ENCODE data around the gene LHFPL2.

LHFPL2 gene

DNA sequence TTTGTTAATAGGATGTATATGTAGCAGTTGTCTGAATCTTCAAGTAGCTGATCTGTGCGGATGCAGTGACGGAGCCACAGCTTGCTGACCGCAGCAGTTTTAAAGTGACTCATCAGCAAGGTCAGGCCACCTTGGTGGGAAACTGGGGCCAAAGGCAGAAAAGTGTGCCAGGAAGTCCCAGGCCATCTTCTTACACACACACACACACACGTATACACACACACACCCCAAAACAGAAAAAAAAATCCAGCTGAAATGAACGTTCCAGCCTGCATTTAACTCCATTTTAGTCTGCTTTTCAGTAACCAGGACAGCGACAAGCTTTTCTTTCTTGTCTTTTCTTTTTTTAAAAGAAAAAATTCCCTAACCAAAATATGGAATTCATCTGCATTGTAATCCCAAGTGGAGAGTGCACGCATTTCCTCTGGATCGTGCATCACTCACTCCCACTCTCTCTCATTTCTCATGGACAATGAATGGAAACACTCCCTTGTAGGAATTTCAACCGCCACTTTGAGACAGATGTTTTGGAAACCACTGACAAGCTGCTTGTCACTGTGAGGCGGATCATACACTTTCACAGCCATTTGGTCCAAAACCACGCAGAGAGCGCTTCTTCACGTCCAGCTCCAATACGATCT, 103.9 kb downstream of the LHFPL2 start:
- no peak overlapping the region for H4K5ac ChIP-seq (ENCODE audit: low read length)
- H4K8ac ChIP-seq (ENCODE audit: low read depth, low read length): no peak overlapping the region
- DNase-seq: no peak
- H2AK5ac ChIP-seq (ENCODE audit: low read length): no peak overlapping the region
- H3K4ac ChIP-seq (ENCODE audit: low read depth, low read length): no peak overlapping the region
- H3K9ac ChIP-seq (ENCODE audit: low read length): no peak overlapping the region
- no peak overlapping the region for H3K27ac ChIP-seq (ENCODE audit: low read depth, low read length)
- H2BK15ac ChIP-seq (replicated peaks; ENCODE audit: low read depth): no peak overlapping the region
- no CpG with 5 or more reads among the region's 14 CpGs for WGBS (ENCODE audit: extremely low coverage, insufficient coverage, low lambda C conversion rate)
- no peak overlapping the region for H3K23ac ChIP-seq (ENCODE audit: low read length)
- peaks cover 4% of the 10 kb centered on the region for H3K79me1 ChIP-seq (ENCODE audit: low read length)
- no peak overlapping the region for H3K18ac ChIP-seq (ENCODE audit: low read length)
- no peaks in the 10 kb centered on the region for H3K27me3 ChIP-seq (ENCODE audit: insufficient read depth, low read length, poor library complexity)
- H3K56ac ChIP-seq (ENCODE audit: low read length): no peak overlapping the region
- H3K4me3 ChIP-seq (ENCODE audit: low read length): no peak overlapping the region
- H3K79me2 ChIP-seq (ENCODE audit: control insufficient read depth, insufficient read depth, low read length): no peaks in the 10 kb centered on the region
- H2BK120ac ChIP-seq (ENCODE audit: low read depth, low read length): no peak overlapping the region
- H3K36me3 ChIP-seq (ENCODE audit: control insufficient read depth, insufficient read depth, low read length): no peaks in the 10 kb centered on the region
- H3K4me1 ChIP-seq (ENCODE audit: control insufficient read depth, low read depth, low read length): peaks cover 4% of the 10 kb centered on the region
- no peak overlapping the region for H2BK5ac ChIP-seq (ENCODE audit: low read length)
- no peak overlapping the region for H3K4me2 ChIP-seq (ENCODE audit: low read length)

DNA sequence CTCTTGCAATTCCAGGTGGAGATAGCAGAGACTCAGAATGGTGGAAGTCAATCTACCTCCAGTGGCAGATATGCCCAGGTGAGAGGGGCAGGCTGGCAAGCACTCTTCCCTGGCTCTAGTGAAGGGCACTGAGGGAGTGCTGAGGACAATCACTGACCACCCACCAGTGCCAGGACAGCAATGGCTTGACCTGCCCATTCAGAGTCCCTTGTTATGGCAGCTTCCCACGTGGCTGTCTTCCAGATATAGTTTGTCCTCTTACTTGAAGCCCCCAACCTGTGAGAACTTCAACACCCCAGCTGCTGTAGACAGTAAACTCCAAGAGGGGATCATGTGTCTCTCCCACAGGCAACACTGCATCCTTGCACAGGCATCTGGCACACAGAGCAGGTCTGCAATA, 104.7 kb downstream of the LHFPL2 start:
- no peak for DNase-seq
- no peak overlapping the region for H3K4me3 ChIP-seq (ENCODE audit: low read length)
- no peaks in the 10 kb centered on the region for H3K27me3 ChIP-seq (ENCODE audit: insufficient read depth, low read length, poor library complexity)
- H3K27ac ChIP-seq (ENCODE audit: low read depth, low read length): no peak overlapping the region
- no peaks in the 10 kb centered on the region for H3K36me3 ChIP-seq (ENCODE audit: control insufficient read depth, insufficient read depth, low read length)
- no peak overlapping the region for H3K9ac ChIP-seq (ENCODE audit: low read length)
- H3K56ac ChIP-seq (ENCODE audit: low read length): no peak overlapping the region
- no peak overlapping the region for H2BK5ac ChIP-seq (ENCODE audit: low read length)
- no peak overlapping the region for H2AK5ac ChIP-seq (ENCODE audit: low read length)
- no peaks in the 10 kb centered on the region for H3K79me2 ChIP-seq (ENCODE audit: control insufficient read depth, insufficient read depth, low read length)
- H3K4me2 ChIP-seq (ENCODE audit: low read length): no peak overlapping the region
- no peak overlapping the region for H4K5ac ChIP-seq (ENCODE audit: low read length)
- H3K4me1 ChIP-seq (ENCODE audit: control insufficient read depth, low read depth, low read length): peaks cover 4% of the 10 kb centered on the region
- H2BK120ac ChIP-seq (ENCODE audit: low read depth, low read length): no peak overlapping the region
- no CpG with 5 or more reads among the region's 1 CpG for WGBS (ENCODE audit: extremely low coverage, insufficient coverage, low lambda C conversion rate)
- H3K23ac ChIP-seq (ENCODE audit: low read length): no peak overlapping the region
- no peak overlapping the region for H4K8ac ChIP-seq (ENCODE audit: low read depth, low read length)
- peaks cover 6% of the 10 kb centered on the region for H3K79me1 ChIP-seq (ENCODE audit: low read length)
- no peak overlapping the region for H3K18ac ChIP-seq (ENCODE audit: low read length)
- no peak overlapping the region for H2BK15ac ChIP-seq (replicated peaks; ENCODE audit: low read depth)
- H3K4ac ChIP-seq (ENCODE audit: low read depth, low read length): no peak overlapping the region

DNA sequence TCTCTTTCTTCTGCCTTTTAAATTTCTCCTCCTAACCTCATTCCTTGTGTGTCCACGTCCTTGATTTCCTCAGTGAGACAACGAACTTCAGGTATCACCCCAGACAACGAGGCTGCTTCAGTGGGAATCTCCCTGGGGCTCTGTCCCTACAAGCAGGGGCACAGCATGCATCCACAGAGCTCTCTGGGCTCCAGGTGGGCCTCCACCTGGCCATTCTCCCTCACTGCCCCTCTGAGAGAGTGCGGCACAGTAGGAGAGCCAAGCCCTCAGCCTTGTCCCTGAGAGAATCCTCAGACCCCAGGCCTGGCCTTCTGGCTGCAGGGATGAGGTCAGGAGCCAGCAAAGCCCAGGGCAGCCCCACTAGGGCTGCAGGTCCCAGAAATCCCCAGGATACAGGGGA, 105.3 kb downstream of the LHFPL2 start:
- no peak overlapping the region for H3K18ac ChIP-seq (ENCODE audit: low read length)

DNA sequence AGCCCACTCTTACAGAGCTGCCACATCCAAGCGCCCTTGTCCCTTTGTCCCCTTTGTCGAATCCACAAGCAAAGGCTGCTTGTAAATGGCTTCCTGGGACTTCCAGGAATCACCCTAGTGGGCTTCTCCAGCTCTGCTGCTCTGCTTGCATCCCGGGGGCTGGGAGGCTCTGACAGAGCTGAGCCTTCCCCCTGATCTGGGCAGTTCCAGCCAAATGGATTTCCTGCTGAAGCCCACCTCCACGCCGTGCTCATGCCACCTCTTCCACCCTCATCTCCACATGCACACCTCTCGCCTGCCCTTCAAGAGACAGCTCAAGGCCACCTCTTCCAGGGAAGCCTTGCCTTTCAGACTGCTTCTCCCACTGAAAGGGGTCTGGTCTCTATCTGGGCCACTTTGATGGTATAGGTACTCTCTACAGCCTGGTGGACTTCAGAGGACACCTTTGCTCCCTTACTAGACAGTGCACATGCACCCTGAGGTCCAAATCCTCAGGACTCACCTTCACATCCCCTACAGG, 106.2 kb downstream of the LHFPL2 start:
- Histone ChIP-seq H3K36me3 (ENCODE audit: control insufficient read depth, insufficient read depth, low read length) (no peaks in the 10 kb centered on the region), H2AK5ac (ENCODE audit: low read length) (no peak overlapping the region), H3K4me2 (ENCODE audit: low read length) (no peak overlapping the region), H2BK120ac (ENCODE audit: low read depth, low read length) (no peak overlapping the region), H3K4me3 (ENCODE audit: low read length) (no peak overlapping the region), H3K4me1 (ENCODE audit: control insufficient read depth, low read depth, low read length) (peaks cover 2% of the 10 kb centered on the region), H3K27me3 (ENCODE audit: insufficient read depth, low read length, poor library complexity) (no peaks in the 10 kb centered on the region), H3K79me1 (ENCODE audit: low read length) (peaks cover 8% of the 10 kb centered on the region), H4K8ac (ENCODE audit: low read depth, low read length) (no peak overlapping the region), H3K27ac (ENCODE audit: low read depth, low read length) (no peak overlapping the region), H3K56ac (ENCODE audit: low read length) (no peak overlapping the region), H3K79me2 (ENCODE audit: control insufficient read depth, insufficient read depth, low read length) (no peaks in the 10 kb centered on the region), H2BK15ac (replicated peaks; ENCODE audit: low read depth) (no peak overlapping the region), H4K5ac (ENCODE audit: low read length) (no peak overlapping the region), H3K23ac (ENCODE audit: low read length) (no peak overlapping the region), H3K4ac (ENCODE audit: low read depth, low read length) (no peak overlapping the region), H3K9ac (ENCODE audit: low read length) (no peak overlapping the region), H3K18ac (ENCODE audit: low read length) (no peak overlapping the region), H2BK5ac (ENCODE audit: low read length) (no peak overlapping the region)
- no CpG with 5 or more reads among the region's 6 CpGs for WGBS (ENCODE audit: extremely low coverage, insufficient coverage, low lambda C conversion rate)
- peak; percentile 54 for DNase-seq

More for the DNA sequence above, 105.3 kb downstream of the LHFPL2 start:
- Histone ChIP-seq H2BK120ac (ENCODE audit: low read depth, low read length) (no peak overlapping the region), H3K27ac (ENCODE audit: low read depth, low read length) (no peak overlapping the region), H2AK5ac (ENCODE audit: low read length) (no peak overlapping the region), H4K8ac (ENCODE audit: low read depth, low read length) (no peak overlapping the region), H2BK5ac (ENCODE audit: low read length) (no peak overlapping the region), H3K79me2 (ENCODE audit: control insufficient read depth, insufficient read depth, low read length) (no peaks in the 10 kb centered on the region), H3K4me2 (ENCODE audit: low read length) (no peak overlapping the region), H3K4me1 (ENCODE audit: control insufficient read depth, low read depth, low read length) (peaks cover 4% of the 10 kb centered on the region), H3K36me3 (ENCODE audit: control insufficient read depth, insufficient read depth, low read length) (no peaks in the 10 kb centered on the region), H3K23ac (ENCODE audit: low read length) (no peak overlapping the region), H3K56ac (ENCODE audit: low read length) (no peak overlapping the region), H3K9ac (ENCODE audit: low read length) (no peak overlapping the region), H3K79me1 (ENCODE audit: low read length) (peaks cover 6% of the 10 kb centered on the region), H2BK15ac (replicated peaks; ENCODE audit: low read depth) (no peak overlapping the region), H3K4me3 (ENCODE audit: low read length) (no peak overlapping the region), H3K27me3 (ENCODE audit: insufficient read depth, low read length, poor library complexity) (no peaks in the 10 kb centered on the region), H4K5ac (ENCODE audit: low read length) (no peak overlapping the region), H3K4ac (ENCODE audit: low read depth, low read length) (no peak overlapping the region)
- WGBS (ENCODE audit: extremely low coverage, insufficient coverage, low lambda C conversion rate): no CpG with 5 or more reads among the region's 4 CpGs
- DNase-seq: no peak

DNA sequence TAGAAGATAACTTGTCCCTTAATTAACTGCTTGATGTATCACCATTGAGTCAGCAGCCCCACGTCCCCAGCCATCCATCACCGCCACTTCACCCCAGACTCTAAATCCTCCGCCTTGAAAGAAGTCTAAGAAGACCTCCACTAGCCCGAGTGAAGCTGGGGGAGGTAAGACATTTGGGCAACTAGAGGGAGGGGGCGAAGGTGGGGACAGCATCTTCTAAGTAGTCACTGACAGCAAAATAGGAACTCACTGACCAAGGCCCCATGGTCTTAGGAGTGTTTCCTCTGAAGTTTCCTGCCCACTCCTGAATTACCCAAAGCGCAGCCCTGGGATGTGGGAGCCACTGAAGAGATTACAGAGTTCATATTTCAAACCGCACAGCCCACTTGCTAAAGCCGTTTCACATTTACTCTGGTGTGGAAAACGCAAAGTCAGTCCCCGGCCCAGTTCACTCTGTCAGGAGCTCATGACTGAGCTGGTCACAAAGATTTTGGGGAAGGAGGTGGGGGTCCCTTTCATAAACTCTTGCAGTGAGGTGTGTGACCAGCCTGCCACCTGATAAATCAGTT, 107.4 kb downstream of the LHFPL2 start:
- no peak overlapping the region for H2AK5ac ChIP-seq (ENCODE audit: low read length)
- H2BK5ac ChIP-seq (ENCODE audit: low read length): no peak overlapping the region
- H3K79me2 ChIP-seq (ENCODE audit: control insufficient read depth, insufficient read depth, low read length): no peaks in the 10 kb centered on the region
- H3K4me2 ChIP-seq (ENCODE audit: low read length): no peak overlapping the region
- WGBS (ENCODE audit: extremely low coverage, insufficient coverage, low lambda C conversion rate): no CpG with 5 or more reads among the region's 10 CpGs
- no peak overlapping the region for H3K27ac ChIP-seq (ENCODE audit: low read depth, low read length)
- H3K79me1 ChIP-seq (ENCODE audit: low read length): peaks cover 12% of the 10 kb centered on the region
- H3K27me3 ChIP-seq (ENCODE audit: insufficient read depth, low read length, poor library complexity): no peaks in the 10 kb centered on the region
- H3K4ac ChIP-seq (ENCODE audit: low read depth, low read length): no peak overlapping the region
- no peak overlapping the region for H2BK15ac ChIP-seq (replicated peaks; ENCODE audit: low read depth)
- no peak overlapping the region for H4K5ac ChIP-seq (ENCODE audit: low read length)
- H3K4me1 ChIP-seq (ENCODE audit: control insufficient read depth, low read depth, low read length): peaks cover 2% of the 10 kb centered on the region
- DNase-seq: no peak
- no peak overlapping the region for H3K18ac ChIP-seq (ENCODE audit: low read length)
- no peak overlapping the region for H4K8ac ChIP-seq (ENCODE audit: low read depth, low read length)
- H3K4me3 ChIP-seq (ENCODE audit: low read length): no peak overlapping the region
- no peak overlapping the region for H3K23ac ChIP-seq (ENCODE audit: low read length)
- no peaks in the 10 kb centered on the region for H3K36me3 ChIP-seq (ENCODE audit: control insufficient read depth, insufficient read depth, low read length)
- peak overlapping the region; percentile 5 for H3K56ac ChIP-seq (ENCODE audit: low read length)
- H2BK120ac ChIP-seq (ENCODE audit: low read depth, low read length): no peak overlapping the region
- H3K9ac ChIP-seq (ENCODE audit: low read length): no peak overlapping the region
